ENCODE measurements around the gene ITPR2. TPM values are rescaled to one million over a fixed set of nuclear protein-coding genes. Genes with fewer than 3 reads are reported as not detected.

The ITPR2 gene
- total RNA-seq, 2 experiments from 2014 or later, result 40.3 to 40.5 TPM

DNA sequence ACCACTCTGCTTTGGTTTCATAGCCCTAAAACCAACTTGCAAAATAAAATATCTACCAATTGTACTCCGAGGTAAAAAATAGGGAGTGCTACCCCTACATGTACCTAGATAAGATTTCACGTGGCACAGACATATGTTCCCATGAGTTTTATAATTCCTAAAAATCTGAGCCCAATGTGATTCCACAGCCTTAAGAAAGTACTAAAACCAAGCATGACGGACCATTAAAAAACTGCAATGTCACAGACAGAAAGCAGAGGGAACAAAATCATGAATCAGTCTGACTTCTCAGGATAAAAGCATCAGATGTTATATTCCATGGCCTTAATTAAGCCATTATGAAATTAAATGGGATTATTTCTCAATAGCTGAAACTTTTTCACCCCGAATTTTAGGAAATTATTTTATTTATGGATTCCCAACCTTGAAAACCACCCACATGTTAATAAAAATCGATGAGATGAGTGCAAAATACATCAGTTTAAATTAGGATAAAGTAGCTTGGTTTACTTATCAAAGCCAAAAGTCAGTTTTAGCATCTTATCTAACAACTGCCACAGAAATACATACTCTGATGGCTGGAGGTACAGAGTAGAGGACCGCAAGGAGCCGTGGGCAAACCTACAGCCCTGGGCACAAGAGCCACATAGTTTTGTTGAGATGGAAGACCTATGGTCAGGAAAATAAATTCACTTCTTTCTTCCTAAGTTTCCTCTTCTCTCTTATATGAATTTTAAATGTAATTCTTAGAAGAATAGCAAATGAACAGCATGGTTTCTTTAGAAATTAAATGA, 4.5 kb downstream of the ITPR2 start:
- peaks cover 39% of the 10 kb centered on the region for H3K4me1 Mint-ChIP-seq
- POLR2A ChIA-PET, result no interaction called here
- CTCF ChIA-PET, result interaction anchor here (0.6 kb wide), 1 partner anchor 171 kb away, joined by 3 read pairs; no protein-coding TSS in a partner anchor
- no peaks in the 10 kb centered on the region for H3K9me3 Mint-ChIP-seq
- H3K4me3 Mint-ChIP-seq, result no peak overlapping the region
- no peak for DNase-seq
- H3K36me3 Mint-ChIP-seq (ENCODE audit: low read depth), result peaks cover 20% of the 10 kb centered on the region
- H3K27me3 Mint-ChIP-seq, result no peaks in the 10 kb centered on the region
- no peak overlapping the region for H3K27ac Mint-ChIP-seq

DNA sequence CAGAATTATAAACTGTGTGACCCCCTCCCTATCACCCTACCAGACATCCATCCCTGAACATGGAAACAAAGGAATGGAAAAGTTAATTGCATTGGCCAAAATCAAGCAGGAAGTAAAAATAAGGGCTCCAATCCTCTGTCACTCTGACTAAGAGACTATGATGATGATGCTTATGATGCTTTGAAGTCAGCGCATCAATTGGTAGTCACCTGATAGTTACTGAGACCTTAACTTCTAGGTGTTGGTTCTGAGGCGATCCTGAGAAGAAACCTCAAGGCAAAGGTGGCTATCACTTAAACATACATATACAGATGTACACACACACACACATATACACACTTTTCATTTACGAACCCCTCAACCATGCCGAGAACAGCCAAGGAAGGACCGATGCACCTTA, 6.6 kb downstream of the ITPR2 start:
- no peak for DNase-seq
- Mint-ChIP-seq H3K9me3 (no peaks in the 10 kb centered on the region), H3K36me3 (ENCODE audit: low read depth) (peaks cover 29% of the 10 kb centered on the region), H3K27me3 (no peaks in the 10 kb centered on the region), H3K27ac (no peak overlapping the region), H3K4me1 (peaks cover 34% of the 10 kb centered on the region), H3K4me3 (no peak overlapping the region)
- CTCF ChIA-PET, result interaction anchor here (1.1 kb wide), 1 partner anchor 14 kb away, joined by 3 read pairs; no protein-coding TSS in a partner anchor
- POLR2A ChIA-PET, result no interaction called here

DNA sequence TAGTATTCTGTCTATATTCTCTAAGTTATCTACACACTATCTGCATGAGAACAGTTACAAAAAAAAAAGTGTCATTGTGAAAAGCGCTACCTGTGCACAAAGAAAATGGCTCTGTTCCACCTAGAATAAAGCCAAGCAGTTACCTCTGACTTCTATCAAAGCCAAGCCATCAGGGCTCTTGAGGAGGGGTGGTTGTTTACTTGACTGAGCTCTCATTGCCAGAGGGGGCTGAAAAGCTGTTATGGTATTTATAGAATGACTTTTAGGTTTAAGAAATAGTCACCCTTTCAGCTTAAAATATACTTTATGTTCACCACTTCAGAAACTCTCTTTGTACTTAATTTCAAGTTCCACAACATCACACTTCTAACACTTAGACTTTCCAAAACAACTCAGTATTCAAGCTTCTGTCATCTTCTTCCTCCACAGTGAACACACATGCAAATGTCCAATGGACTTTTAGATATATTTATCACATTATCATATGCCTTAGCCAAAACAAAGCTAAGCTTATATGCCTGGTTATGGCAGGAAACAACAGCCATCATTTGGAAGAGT, 7.5 kb downstream of the ITPR2 start:
- no peak overlapping the region for H3K27ac Mint-ChIP-seq
- peaks cover 25% of the 10 kb centered on the region for H3K4me1 Mint-ChIP-seq
- POLR2A ChIA-PET, result no interaction called here
- CTCF ChIA-PET, result interaction anchor here (0.5 to 1.1 kb wide), 2 partner anchors 13 to 633 kb away, joined by 3 to 4 read pairs; no protein-coding TSS in a partner anchor
- no peak for DNase-seq
- H3K4me3 Mint-ChIP-seq, result no peak overlapping the region
- peaks cover 23% of the 10 kb centered on the region for H3K36me3 Mint-ChIP-seq (ENCODE audit: low read depth)
- H3K27me3 Mint-ChIP-seq, result no peaks in the 10 kb centered on the region
- no peaks in the 10 kb centered on the region for H3K9me3 Mint-ChIP-seq

DNA sequence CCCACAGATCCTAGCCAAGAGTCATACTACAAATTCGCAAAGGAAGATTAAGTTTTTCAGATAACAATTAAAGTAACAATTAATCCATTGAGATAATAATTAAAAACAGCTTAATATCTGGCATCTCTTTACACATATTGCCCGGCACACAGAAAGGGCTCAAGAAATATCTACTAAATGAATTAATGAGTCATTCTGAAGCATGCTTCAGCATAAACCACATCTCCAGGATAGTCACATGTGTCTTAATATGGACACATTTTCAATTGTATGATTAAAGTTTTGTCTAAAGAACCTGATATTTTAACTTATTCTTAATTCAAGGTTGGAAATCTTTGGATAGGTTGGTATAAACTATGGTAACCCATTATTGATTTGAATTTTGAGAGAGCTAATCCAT, 9.6 kb downstream of the ITPR2 start:
- H3K27me3 Mint-ChIP-seq, result no peaks in the 10 kb centered on the region
- no peak for DNase-seq
- POLR2A ChIA-PET, result no interaction called here

DNA sequence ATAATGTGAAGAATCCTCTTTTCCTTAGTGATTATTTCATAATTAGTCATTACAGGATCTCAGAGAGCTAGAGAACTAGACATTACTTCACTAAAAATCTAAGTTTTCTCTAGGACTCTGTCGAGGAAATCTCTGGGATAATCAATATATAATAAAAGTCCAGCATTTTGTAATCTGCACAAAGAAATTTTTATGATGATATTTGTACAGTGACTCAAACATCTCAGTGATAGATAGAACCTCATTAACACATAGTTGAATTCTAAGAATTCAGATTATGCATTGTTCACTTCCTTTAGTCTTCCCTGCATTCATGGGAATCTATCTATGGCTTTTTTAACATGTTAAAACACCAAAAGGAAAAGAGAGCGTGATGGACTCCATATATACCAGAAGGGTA, 11.0 kb downstream of the ITPR2 start:
- Mint-ChIP-seq H3K27me3 (no peaks in the 10 kb centered on the region), H3K9me3 (no peaks in the 10 kb centered on the region), H3K4me1 (peaks cover 9% of the 10 kb centered on the region), H3K4me3 (no peak overlapping the region), H3K27ac (no peak overlapping the region), H3K36me3 (ENCODE audit: low read depth) (peaks cover 21% of the 10 kb centered on the region)
- POLR2A ChIA-PET, result no interaction called here
- no peak for DNase-seq
- CTCF ChIA-PET, result interaction anchor here (2.6 kb wide), 1 partner anchor 10 kb away, joined by 9 read pairs; the partner anchor contains the start of gene ITPR2

More for the DNA sequence above, 9.6 kb downstream of the ITPR2 start:
- no peak overlapping the region for H3K4me3 Mint-ChIP-seq
- no peaks in the 10 kb centered on the region for H3K9me3 Mint-ChIP-seq
- peaks cover 21% of the 10 kb centered on the region for H3K36me3 Mint-ChIP-seq (ENCODE audit: low read depth)
- CTCF ChIA-PET, result interaction anchor here (0.9 kb wide), 1 partner anchor 62 kb away, joined by 3 read pairs; no protein-coding TSS in a partner anchor
- peaks cover 11% of the 10 kb centered on the region for H3K4me1 Mint-ChIP-seq
- H3K27ac Mint-ChIP-seq, result no peak overlapping the region

- POLR2A ChIA-PET, result no interaction called here
- Mint-ChIP-seq H3K9me3 (no peaks in the 10 kb centered on the region), H3K27ac (no peak overlapping the region), H3K4me1 (peaks cover 3% of the 10 kb centered on the region), H3K27me3 (no peaks in the 10 kb centered on the region), H3K36me3 (ENCODE audit: low read depth) (peaks cover 19% of the 10 kb centered on the region), H3K4me3 (no peak overlapping the region)
- CTCF ChIA-PET, result interaction anchor here (2.6 kb wide), 1 partner anchor 11 kb away, joined by 9 read pairs; the partner anchor contains the start of gene ITPR2
- DNase-seq, result no peak
These were observed 11.7 kb downstream of the ITPR2 start for GRCh38 chr12:26821212-26821701.

GRCh38 chr12:26818636-26819035, 14.4 kb downstream of the ITPR2 start:
- Mint-ChIP-seq H3K4me3 (no peak overlapping the region), H3K4me1 (peaks cover 3% of the 10 kb centered on the region), H3K27me3 (no peaks in the 10 kb centered on the region), H3K36me3 (ENCODE audit: low read depth) (peaks cover 16% of the 10 kb centered on the region), H3K9me3 (no peaks in the 10 kb centered on the region), H3K27ac (no peak overlapping the region)
- CTCF ChIA-PET, result no interaction called here
- POLR2A ChIA-PET, result interaction anchor here (0.7 kb wide), 1 partner anchor 29 kb away, joined by 14 read pairs; no protein-coding TSS in a partner anchor
- no peak for DNase-seq

- no peaks in the 10 kb centered on the region for H3K9me3 Mint-ChIP-seq
- POLR2A ChIA-PET, result interaction anchor here (0.7 kb wide), 1 partner anchor 30 kb away, joined by 14 read pairs; no protein-coding TSS in a partner anchor
- H3K4me3 Mint-ChIP-seq, result no peak overlapping the region
- DNase-seq, result no peak
- peaks cover 3% of the 10 kb centered on the region for H3K4me1 Mint-ChIP-seq
- no peak overlapping the region for H3K27ac Mint-ChIP-seq
- H3K36me3 Mint-ChIP-seq (ENCODE audit: low read depth), result peaks cover 14% of the 10 kb centered on the region
- CTCF ChIA-PET, result no interaction called here
- no peaks in the 10 kb centered on the region for H3K27me3 Mint-ChIP-seq
These were observed 14.8 kb downstream of the ITPR2 start for GRCh38 chr12:26818201-26818600.

GRCh38 chr12:26817183-26817591, 15.8 kb downstream of the ITPR2 start:
- Mint-ChIP-seq H3K36me3 (ENCODE audit: low read depth) (peaks cover 10% of the 10 kb centered on the region), H3K27ac (no peak overlapping the region), H3K9me3 (no peaks in the 10 kb centered on the region), H3K27me3 (no peaks in the 10 kb centered on the region), H3K4me3 (no peak overlapping the region), H3K4me1 (peaks cover 3% of the 10 kb centered on the region)
- POLR2A ChIA-PET, result no interaction called here
- CTCF ChIA-PET, result no interaction called here
- no peak for DNase-seq

DNA sequence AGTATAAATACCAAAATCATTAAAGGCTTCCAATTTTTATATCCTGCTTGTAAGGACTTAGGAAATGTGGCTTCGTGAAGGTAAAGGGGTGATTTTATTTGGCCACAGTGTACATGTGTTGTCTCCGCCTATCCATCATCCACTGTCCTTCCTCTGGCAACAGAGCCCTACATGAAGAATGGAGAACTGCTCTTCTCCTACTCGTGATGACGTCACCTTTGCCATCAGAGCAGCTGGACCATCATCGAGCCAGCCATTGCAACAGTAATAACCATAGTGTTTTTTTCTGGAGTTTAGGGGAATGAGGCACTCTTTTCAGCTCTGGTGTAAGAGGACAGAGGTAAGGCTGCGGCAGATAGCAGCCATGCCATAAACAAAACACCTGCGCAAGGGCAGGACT, 19.2 kb downstream of the ITPR2 start:
- no peaks in the 10 kb centered on the region for H3K27me3 Mint-ChIP-seq
- no peak overlapping the region for H3K27ac Mint-ChIP-seq
- peaks cover 5% of the 10 kb centered on the region for H3K36me3 Mint-ChIP-seq (ENCODE audit: low read depth)
- H3K9me3 Mint-ChIP-seq, result no peaks in the 10 kb centered on the region
- peaks cover 9% of the 10 kb centered on the region for H3K4me1 Mint-ChIP-seq
- no peak overlapping the region for H3K4me3 Mint-ChIP-seq
- DNase-seq, result no peak
- POLR2A ChIA-PET, result no interaction called here
- CTCF ChIA-PET, result no interaction called here

GRCh38 chr12:26810330-26810729, 22.7 kb downstream of the ITPR2 start:
- Mint-ChIP-seq H3K9me3 (no peaks in the 10 kb centered on the region), H3K27me3 (no peaks in the 10 kb centered on the region), H3K4me3 (no peak overlapping the region), H3K36me3 (ENCODE audit: low read depth) (peaks cover 11% of the 10 kb centered on the region), H3K27ac (no peak overlapping the region), H3K4me1 (peaks cover 8% of the 10 kb centered on the region)
- no peak for DNase-seq
- CTCF ChIA-PET, result no interaction called here
- POLR2A ChIA-PET, result no interaction called here

GRCh38 chr12:26809611-26810285, 23.2 kb downstream of the ITPR2 start:
- no peak overlapping the region for H3K4me3 Mint-ChIP-seq
- CTCF ChIA-PET, result interaction anchor here (0.8 kb wide), 1 partner anchor 13 kb away, joined by 3 read pairs; no protein-coding TSS in a partner anchor
- H3K9me3 Mint-ChIP-seq, result no peaks in the 10 kb centered on the region
- DNase-seq, result no peak
- H3K36me3 Mint-ChIP-seq (ENCODE audit: low read depth), result peaks cover 11% of the 10 kb centered on the region
- H3K27me3 Mint-ChIP-seq, result no peaks in the 10 kb centered on the region
- H3K4me1 Mint-ChIP-seq, result peaks cover 8% of the 10 kb centered on the region
- POLR2A ChIA-PET, result no interaction called here
- no peak overlapping the region for H3K27ac Mint-ChIP-seq

All from activated CD4-positive, alpha-beta T cell treated with anti-CD3 and anti-CD28 coated beads, Interleukin-2, amount 10 ng/mL, durations not matched to agents 7 days and 5 days (primary cell).